ENCODE results near the gene P2RX4. TPM values are rescaled to one million over a fixed set of nuclear protein-coding genes. Genes with fewer than 3 reads are reported as not detected.
A peak's percentile ranks its signal among the peaks of the same experiment; 100 is the strongest.
"Not testable (repeated sequence)": the region's sequence is repeated elsewhere in the genome, so short reads cannot be mapped to it uniquely, and the experiment has no call there.

The P2RX4 gene
- total RNA-seq, 4 donors from 2014 or later = 46.3 to 107 (median 65.3) TPM

DNA sequence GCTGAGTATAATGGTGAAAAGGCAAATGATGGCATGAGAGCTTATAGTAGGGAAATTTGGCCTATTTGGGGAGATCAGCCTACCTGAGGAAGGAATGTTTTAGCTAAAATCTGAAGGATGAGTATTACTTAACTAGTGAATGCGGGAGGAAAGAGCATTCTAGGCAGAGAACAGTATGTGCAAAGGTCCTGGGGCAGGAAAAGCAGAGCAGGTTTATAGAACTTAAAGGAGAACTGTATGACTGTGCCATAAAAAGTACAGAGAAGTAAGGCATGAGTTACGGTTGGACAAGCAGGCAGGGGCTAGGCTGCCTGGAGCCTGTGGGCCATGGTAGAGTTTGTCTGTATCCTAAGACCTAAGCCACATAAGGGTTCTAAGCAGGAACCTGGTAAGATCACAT is 21.7 kb upstream of the P2RX4 start:
- no peak for DNase-seq (ENCODE audit: low spot score)
- no peak for ATAC-seq (ENCODE audit: low FRiP score)
- TF ChIP-seq, protein P1, sequence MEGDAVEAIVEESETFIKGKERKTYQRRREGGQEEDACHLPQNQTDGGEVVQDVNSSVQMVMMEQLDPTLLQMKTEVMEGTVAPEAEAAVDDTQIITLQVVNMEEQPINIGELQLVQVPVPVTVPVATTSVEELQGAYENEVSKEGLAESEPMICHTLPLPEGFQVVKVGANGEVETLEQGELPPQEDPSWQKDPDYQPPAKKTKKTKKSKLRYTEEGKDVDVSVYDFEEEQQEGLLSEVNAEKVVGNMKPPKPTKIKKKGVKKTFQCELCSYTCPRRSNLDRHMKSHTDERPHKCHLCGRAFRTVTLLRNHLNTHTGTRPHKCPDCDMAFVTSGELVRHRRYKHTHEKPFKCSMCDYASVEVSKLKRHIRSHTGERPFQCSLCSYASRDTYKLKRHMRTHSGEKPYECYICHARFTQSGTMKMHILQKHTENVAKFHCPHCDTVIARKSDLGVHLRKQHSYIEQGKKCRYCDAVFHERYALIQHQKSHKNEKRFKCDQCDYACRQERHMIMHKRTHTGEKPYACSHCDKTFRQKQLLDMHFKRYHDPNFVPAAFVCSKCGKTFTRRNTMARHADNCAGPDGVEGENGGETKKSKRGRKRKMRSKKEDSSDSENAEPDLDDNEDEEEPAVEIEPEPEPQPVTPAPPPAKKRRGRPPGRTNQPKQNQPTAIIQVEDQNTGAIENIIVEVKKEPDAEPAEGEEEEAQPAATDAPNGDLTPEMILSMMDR (IDR thresholded peaks at IDR 0.05) = no peak

DNA sequence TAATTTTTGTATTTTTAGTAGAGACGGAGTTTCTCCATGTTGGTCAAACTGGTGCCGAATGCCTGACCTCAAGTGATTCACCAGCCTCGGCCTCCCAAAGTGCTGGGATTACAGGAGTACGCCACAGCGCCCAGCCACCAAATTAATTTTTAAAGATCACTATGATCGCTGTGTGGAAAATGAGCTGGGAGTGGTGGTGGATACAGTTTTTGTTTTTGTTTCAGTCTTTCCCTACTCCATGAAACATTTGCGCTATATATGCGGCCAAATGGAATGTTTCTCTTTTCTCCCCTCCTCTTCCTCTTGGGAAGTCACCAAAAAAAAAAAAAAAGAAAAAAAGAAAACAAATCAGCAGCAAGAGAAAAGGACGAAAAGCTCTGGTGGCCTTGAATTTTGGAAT is 20.8 kb upstream of the P2RX4 start:
- TF ChIP-seq, protein P1 (IDR thresholded peaks at IDR 0.05) = no peak
- ATAC-seq (ENCODE audit: low FRiP score) (no peak), DNase-seq (ENCODE audit: low spot score) (no peak)

DNA sequence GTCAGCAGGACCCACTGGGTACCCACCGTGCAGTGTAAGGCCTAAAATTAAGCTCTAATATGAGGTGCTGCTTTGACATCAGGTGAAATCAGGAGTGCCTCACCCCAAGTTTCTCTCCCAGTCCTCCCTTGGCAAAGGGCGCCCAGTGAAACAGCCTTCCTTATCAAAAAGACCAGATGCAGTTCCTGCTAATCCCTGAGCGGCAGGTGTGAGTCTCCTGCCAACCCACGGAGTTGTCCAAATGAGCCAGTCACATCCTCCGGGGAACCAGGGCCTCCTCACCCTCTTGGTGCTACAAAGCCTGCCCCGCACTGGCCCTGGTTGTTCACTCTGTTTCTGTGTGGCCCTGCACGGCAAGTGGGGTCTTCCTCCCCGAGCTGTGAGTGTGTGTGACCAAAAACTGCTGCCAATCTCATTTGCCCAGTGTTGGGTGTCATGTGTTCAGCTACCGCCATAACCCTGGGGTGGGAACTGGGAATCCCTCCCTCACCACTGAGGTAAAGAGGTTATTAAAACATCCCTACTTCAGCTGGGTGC is 20.2 kb upstream of the P2RX4 start:
- no peak for ATAC-seq (ENCODE audit: low FRiP score)
- TF ChIP-seq, protein P1 (IDR thresholded peaks at IDR 0.05) = no peak
- DNase-seq (ENCODE audit: low spot score) = no peak

DNA sequence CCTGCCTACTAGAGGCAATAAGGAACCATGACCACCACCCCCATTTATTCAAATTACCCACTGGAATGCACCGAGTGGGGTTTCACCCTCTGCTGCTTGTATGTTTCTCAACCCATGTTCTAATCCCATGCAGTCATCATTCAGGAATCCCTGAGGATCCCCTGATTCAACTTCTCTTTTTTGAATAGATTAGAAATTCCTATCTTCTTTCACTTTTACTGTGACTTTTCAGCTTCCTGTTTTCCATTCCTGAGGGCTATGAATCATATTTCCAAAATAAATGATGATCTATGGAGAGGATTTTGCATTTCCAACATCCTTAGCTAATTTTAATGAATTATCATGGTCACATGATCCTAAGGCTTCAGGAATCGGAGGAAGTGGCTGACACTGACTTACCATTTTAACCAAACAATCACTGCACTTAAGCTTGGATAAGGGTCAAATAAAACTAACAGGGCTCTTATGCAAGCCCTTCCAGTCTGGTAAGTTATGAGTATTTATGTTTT is 19.4 kb upstream of the P2RX4 start:
- TF ChIP-seq, protein P1 (IDR thresholded peaks at IDR 0.05) = no peak
- ATAC-seq (ENCODE audit: low FRiP score) (peak; percentile 93), DNase-seq (ENCODE audit: low spot score) (no peak)

DNA sequence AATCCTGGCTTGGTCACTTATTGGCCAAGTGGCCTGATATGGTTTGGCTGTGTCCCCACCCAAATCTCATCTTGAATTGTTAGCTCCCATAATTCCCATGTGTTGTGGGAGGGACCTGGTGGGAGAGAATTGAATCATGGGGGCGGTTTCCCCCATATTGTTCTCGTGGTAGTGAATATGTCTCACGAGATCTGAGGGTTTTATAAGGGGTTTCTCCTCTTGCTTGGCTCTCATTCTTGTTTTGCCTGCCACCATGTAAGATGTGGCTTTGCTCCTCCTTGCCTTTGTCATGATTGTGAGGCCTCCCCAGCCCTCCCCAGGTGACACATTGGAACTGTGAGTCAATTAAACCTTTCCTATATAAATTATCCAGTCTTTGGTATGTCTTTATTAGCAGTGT is 18.8 kb upstream of the P2RX4 start:
- no peak for ATAC-seq (ENCODE audit: low FRiP score)
- no peak for DNase-seq (ENCODE audit: low spot score)
- TF ChIP-seq, protein P1 (IDR thresholded peaks at IDR 0.05) = no peak

DNA sequence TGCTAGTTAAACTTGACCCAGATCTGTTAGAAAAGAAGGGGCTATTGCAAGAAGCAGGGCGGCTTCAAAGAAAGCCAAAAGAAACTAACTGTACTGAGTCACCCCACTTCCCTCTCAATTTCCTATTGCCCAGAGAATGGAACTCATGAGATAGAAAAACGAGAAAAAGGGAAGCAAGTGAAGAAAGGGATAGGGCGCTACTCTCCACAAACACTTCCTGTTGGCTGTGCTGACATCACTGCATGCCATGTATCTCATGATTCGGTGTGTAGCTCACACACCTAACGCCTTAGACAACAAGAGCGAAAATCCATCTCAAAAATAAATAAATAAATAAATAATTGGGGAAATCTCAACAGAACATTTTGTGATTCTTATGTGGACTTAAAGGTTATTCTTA is 13.0 kb upstream of the P2RX4 start:
- no peak for DNase-seq (ENCODE audit: low spot score)
- TF ChIP-seq, protein P1 (IDR thresholded peaks at IDR 0.05) = no peak
- ATAC-seq (ENCODE audit: low FRiP score) = no peak

DNA sequence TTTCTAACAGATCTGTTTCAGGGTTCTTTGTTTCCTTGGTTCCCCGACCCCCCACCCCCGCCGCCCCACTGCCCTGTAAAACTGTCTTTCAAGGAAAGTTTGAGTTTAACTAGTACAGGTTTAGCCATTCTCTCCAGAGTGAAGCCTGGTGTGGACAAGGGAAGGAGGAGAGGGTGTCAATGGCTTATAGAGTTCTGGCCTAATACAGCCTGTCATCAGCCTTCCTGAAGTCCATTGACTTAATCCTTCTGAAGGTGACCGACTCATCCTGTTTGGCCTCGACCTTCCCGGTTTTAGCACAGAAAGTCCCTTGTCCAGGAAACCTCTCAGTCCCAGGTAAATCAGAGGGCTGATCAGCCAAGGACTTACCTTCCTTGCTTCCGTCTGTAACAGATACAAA is 11.0 kb upstream of the P2RX4 start:
- TF ChIP-seq, protein P1 (IDR thresholded peaks at IDR 0.05) = no peak
- no peak for DNase-seq (ENCODE audit: low spot score)
- no peak for ATAC-seq (ENCODE audit: low FRiP score)

DNA sequence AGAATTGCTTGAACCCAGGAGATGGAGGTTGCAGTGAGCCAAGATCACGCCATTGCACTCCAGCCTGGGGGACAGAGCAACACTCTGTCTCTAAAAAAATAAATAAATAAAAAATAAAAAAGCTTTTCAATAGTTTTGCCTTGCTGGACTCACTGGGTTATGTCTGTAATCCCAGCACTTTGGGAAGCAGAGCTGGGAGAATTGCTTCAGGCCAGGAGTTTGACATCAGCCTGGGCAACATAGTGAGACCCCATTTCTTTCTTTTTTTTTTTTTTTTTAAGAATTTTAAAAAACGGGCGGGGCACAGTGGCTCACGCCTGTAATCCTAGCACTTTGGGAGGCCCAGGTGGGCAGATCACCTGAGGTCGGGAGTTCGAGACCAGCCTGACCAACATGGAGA is 8.8 kb upstream of the P2RX4 start:
- ATAC-seq (ENCODE audit: low FRiP score); DNase-seq (ENCODE audit: low spot score): not testable (repeated sequence)

Data from omental fat pad (tissue), 4 donors.